Measurements from ENCODE around the gene PSMG3. TPM values are rescaled to one million over a fixed set of nuclear protein-coding genes. Genes with fewer than 3 reads are reported as not detected.

PSMG3 gene
- total and polyA plus RNA-seq, 8 donors: 4.9 to 71.5 (median 33.3) TPM; not detected in 1

- Histone ChIP-seq H3K4me1 (peaks cover 4 to 20% (median 15%) of the 10 kb centered on the region in 4 donors), H3K9me3 (no peaks in the 10 kb centered on the region), H3K27ac (peak overlapping the region in 4 of 5 donors; percentile 2 to 54 (median 36)), H3K36me3 (peaks cover 19 to 85% (median 67%) of the 10 kb centered on the region in 4 donors), H3K27me3 (no peaks in the 10 kb centered on the region), H3K4me3 (no peak overlapping the region)
- DNase-seq: no peak
- 63 to 78% (median 68%) methylated on average over 24 to 40 of the region's 40 CpGs for WGBS, 5 donors
- TF ChIP-seq POLR2A (IDR thresholded peaks at IDR 0.05): no peak
- TF ChIP-seq POLR2AphosphoS5 (IDR thresholded peaks at IDR 0.05): no peak
- TF ChIP-seq EP300 (IDR thresholded peaks at IDR 0.05): no peak
- no peak for TF ChIP-seq CTCF (IDR thresholded peaks at IDR 0.05)
- intact Hi-C loops (cut with DNase I; ENCODE audit: low total_unique reads): no loop called here
These were observed 24.2 kb downstream of the PSMG3 start for GRCh38 chr7:1545417-1546246.

DNA sequence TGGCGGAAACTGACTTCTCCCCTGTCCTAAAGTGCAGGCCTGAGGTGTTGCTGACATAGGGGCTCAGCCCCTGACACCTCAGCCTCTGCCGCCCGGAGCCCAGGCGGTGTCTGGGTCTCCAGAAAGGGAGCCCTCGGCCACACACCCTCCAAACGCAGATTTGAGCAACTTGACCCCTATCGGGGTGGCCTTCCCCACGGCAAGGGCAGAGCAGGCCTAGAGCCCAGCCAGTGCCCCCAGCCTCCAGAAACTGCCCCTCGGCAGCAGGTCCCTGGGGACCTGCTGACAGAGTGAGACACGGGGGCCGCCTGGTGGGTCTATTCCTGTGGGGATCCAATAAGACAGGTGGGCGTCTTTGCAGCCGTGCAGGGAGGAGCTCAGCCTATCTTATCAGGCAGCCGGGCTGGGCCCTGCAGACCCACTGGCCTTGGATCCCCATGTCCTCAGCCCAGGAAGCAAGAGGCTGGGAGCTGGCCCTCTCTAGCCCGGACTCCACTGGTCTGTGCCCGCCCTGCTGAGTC, 24.9 kb downstream of the PSMG3 start:
- DNase-seq: no peak
- Histone ChIP-seq H3K27me3 (no peaks in the 10 kb centered on the region), H3K4me3 (no peak overlapping the region), H3K27ac (peak overlapping the region in 2 of 5 donors; percentile 26 to 38), H3K36me3 (peaks cover 26 to 85% (median 67%) of the 10 kb centered on the region in 4 donors), H3K4me1 (peaks cover 4 to 20% (median 15%) of the 10 kb centered on the region in 4 donors), H3K9me3 (no peaks in the 10 kb centered on the region)
- intact Hi-C loops (cut with DNase I; ENCODE audit: low total_unique reads): no loop called here
- WGBS, 5 donors: 77 to 84% (median 80%) methylated on average over 9 to 16 of the region's 16 CpGs
- no peak for TF ChIP-seq CTCF (IDR thresholded peaks at IDR 0.05)
- TF ChIP-seq POLR2AphosphoS5 (IDR thresholded peaks at IDR 0.05): no peak
- TF ChIP-seq EP300 (IDR thresholded peaks at IDR 0.05): no peak
- TF ChIP-seq POLR2A (IDR thresholded peaks at IDR 0.05): no peak

DNA sequence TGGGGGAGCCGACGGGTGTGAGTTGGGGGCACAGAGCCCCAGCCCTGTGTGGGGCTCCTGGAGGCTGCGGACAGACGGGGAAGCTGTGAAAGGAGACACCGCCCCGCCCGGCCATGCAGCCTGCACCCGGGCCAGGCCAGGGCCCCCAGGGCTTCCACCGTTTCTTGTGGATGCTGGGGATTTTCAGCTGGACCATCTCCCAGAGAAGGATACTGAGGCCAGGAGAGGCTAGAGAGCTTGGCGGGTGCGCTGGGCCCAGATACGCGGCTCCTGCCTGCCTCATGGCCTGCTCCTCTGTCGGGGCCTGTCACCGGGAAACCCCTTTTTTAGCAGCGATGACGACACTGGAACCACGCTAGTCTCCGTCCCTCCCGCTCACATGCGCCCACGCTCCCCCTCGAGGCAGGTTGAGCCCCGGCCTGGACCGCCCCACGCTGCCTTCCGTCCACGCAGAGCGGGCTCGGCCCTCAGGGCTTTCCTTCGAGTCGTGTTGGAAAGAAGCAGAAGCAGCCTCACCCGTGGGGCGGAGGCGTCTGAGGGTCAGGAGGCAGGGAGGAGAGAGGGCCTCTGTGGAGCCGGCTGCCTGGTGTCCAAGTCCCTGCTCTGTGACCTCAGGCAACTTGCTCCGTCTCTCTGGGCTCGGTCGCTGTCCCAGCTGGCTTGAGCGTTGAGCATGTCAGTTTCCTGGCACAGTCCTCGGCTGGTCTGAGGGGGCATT, 25.5 kb downstream of the PSMG3 start:
- intact Hi-C loops (cut with DNase I; ENCODE audit: low total_unique reads): no loop called here
- no peak overlapping the region for H3K4me3 ChIP-seq
- H3K27ac ChIP-seq: peak overlapping the region in 1 of 5 donors; percentile 38
- peaks cover 4 to 21% (median 16%) of the 10 kb centered on the region in 4 donors for H3K4me1 ChIP-seq
- H3K27me3 ChIP-seq: no peaks in the 10 kb centered on the region
- peaks cover 32 to 85% (median 67%) of the 10 kb centered on the region in 4 donors for H3K36me3 ChIP-seq
- 71 to 84% (median 78%) methylated on average over 32 to 41 of the region's 41 CpGs for WGBS, 5 donors
- TF ChIP-seq POLR2AphosphoS5 (IDR thresholded peaks at IDR 0.05): no peak
- no peak for TF ChIP-seq EP300 (IDR thresholded peaks at IDR 0.05)
- no peak for TF ChIP-seq CTCF (IDR thresholded peaks at IDR 0.05)
- no peak for TF ChIP-seq POLR2A (IDR thresholded peaks at IDR 0.05)
- no peak for DNase-seq
- H3K9me3 ChIP-seq: no peaks in the 10 kb centered on the region

- 72 to 87% (median 77%) methylated on average over 5 to 6 of the region's 6 CpGs for WGBS, 5 donors
- peaks cover 37 to 85% (median 67%) of the 10 kb centered on the region in 4 donors for H3K36me3 ChIP-seq
- H3K27me3 ChIP-seq: no peaks in the 10 kb centered on the region
- DNase-seq: peak in 1 of 2 donors; percentile 19
- TF ChIP-seq CTCF (IDR thresholded peaks at IDR 0.05): no peak
- no peak for TF ChIP-seq POLR2AphosphoS5 (IDR thresholded peaks at IDR 0.05)
- no peak for TF ChIP-seq EP300 (IDR thresholded peaks at IDR 0.05)
- TF ChIP-seq POLR2A (IDR thresholded peaks at IDR 0.05): no peak
- no peak overlapping the region for H3K4me3 ChIP-seq
- intact Hi-C loops (cut with DNase I; ENCODE audit: low total_unique reads): no loop called here
- H3K27ac ChIP-seq: peak overlapping the region in 1 of 5 donors; percentile 21
- H3K9me3 ChIP-seq: no peaks in the 10 kb centered on the region
- H3K4me1 ChIP-seq: peaks cover 8 to 27% (median 19%) of the 10 kb centered on the region in 4 donors
These were observed 26.0 kb downstream of the PSMG3 start for GRCh38 chr7:1543826-1544177.
